ENCODE measurements around the gene FKBP10. TPM values are rescaled to one million over a fixed set of nuclear protein-coding genes. Genes with fewer than 3 reads are reported as not detected.
"Not testable (repeated sequence)": the region's sequence is repeated elsewhere in the genome, so short reads cannot be mapped to it uniquely, and the experiment has no call there.

Gene FKBP10
- total RNA-seq, 2 experiments from 2014 or later, result 1.3 TPM

GRCh38 chr17:41823580-41823979 lies 10.8 kb downstream of the FKBP10 start:
- CTCF ChIA-PET, result no interaction called here
- no peak overlapping the region for H3K4me3 Mint-ChIP-seq
- no peaks in the 10 kb centered on the region for H3K4me1 Mint-ChIP-seq
- H3K27me3 Mint-ChIP-seq, result no peaks in the 10 kb centered on the region
- DNase-seq, result no peak
- no peak for ATAC-seq
- H3K9me3 Mint-ChIP-seq (ENCODE audit: low read depth), result no peaks in the 10 kb centered on the region
- H3K27ac Mint-ChIP-seq, result no peak overlapping the region
- H3K36me3 Mint-ChIP-seq, result no peaks in the 10 kb centered on the region

DNA sequence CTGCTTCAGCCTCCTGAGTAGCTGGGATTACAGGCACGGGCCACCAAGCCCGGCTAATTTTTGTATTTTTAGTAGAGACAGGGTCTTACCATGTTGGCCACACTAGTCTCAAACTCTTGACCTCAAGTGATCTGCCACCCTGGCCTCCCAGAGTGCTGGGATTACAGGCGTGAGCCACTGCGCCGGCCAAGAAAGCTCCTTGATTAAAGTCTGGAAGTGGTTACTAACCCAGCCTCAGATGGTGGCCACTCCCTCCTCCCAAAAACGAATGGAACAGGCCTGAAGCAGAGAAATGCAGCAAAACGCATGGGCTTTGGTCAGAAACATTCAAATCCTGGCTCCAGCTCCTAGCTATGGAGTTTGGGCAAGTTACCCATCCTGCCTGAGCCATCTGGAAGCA lies 11.3 kb downstream of the FKBP10 start:
- Mint-ChIP-seq H3K27me3 (no peaks in the 10 kb centered on the region), H3K4me3 (no peak overlapping the region), H3K4me1 (no peaks in the 10 kb centered on the region), H3K9me3 (ENCODE audit: low read depth) (no peaks in the 10 kb centered on the region), H3K27ac (no peak overlapping the region), H3K36me3 (no peaks in the 10 kb centered on the region)
- ATAC-seq, result no peak
- no peak for DNase-seq
- CTCF ChIA-PET, result no interaction called here

DNA sequence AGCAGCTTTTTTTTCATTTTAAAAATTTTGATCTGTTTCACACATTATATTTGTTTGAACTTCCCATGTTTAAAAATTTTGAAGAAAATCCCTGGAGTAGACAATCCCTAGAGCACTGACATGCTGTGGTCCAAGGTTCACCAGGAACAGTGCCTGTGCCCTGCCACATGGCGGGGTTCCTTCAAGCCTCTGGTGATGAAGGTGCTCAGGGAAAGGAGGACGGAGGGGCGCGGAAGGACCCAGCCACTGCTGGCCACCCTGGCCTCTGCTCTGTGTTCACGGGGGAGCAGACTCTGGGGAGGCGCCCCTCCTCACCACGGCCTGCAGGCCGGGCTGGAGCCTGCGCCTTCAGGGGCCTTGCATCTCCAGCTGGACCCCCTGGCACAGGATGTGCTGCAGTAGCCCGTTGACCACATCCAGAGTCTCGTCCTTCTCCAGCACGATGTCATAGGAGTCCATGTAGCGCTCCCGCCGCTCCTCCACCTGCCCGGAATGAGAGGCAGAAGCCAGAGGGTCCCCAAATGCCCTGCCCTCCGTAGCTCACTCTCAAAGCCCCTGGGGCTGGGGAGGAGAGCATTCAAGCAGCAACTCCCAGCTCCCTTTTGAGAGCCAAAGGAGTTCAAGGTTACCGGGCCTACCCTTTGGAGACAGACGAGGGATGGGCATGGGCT lies 12.5 kb downstream of the FKBP10 start:
- CTCF ChIA-PET, result interaction anchor here (0.6 kb wide), 1 partner anchor 69 kb away, joined by 3 read pairs; no protein-coding TSS in a partner anchor
- no peaks in the 10 kb centered on the region for H3K4me1 Mint-ChIP-seq
- H3K27me3 Mint-ChIP-seq, result no peaks in the 10 kb centered on the region
- H3K4me3 Mint-ChIP-seq, result no peak overlapping the region
- ATAC-seq (no peak), DNase-seq (no peak)
- peaks cover 2% of the 10 kb centered on the region for H3K36me3 Mint-ChIP-seq
- H3K27ac Mint-ChIP-seq, result no peak overlapping the region
- no peaks in the 10 kb centered on the region for H3K9me3 Mint-ChIP-seq (ENCODE audit: low read depth)

DNA sequence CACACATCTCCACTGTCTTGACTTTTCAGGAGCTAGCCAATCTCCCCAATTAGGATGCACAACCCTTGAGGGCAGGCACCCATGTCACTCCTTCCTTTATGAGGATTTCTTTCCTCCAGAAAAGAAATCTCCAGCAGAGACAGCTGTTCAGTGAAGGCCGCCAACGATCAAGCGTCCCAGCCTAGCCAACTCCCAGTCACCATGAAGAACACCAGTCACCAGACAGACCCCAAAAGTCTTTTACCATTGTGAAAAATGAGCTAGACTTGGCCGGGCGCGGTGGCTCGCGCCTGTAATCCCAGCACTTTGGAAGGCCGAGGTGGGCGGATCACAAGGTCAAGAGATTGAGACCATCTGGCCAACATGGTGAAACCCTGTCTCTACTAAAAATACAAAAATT lies 17.2 kb downstream of the FKBP10 start:
- H3K36me3 Mint-ChIP-seq, result peaks cover 16% of the 10 kb centered on the region
- not testable (repeated sequence) for DNase-seq; H3K4me1 Mint-ChIP-seq; H3K27me3 Mint-ChIP-seq; ATAC-seq; H3K4me3 Mint-ChIP-seq; H3K9me3 Mint-ChIP-seq (ENCODE audit: low read depth); H3K27ac Mint-ChIP-seq
- CTCF ChIA-PET, result interaction anchor here (0.8 to 0.9 kb wide), 2 partner anchors 19 to 29 kb away, joined by 3 read pairs; partner anchors contain the start of gene P3H4

DNA sequence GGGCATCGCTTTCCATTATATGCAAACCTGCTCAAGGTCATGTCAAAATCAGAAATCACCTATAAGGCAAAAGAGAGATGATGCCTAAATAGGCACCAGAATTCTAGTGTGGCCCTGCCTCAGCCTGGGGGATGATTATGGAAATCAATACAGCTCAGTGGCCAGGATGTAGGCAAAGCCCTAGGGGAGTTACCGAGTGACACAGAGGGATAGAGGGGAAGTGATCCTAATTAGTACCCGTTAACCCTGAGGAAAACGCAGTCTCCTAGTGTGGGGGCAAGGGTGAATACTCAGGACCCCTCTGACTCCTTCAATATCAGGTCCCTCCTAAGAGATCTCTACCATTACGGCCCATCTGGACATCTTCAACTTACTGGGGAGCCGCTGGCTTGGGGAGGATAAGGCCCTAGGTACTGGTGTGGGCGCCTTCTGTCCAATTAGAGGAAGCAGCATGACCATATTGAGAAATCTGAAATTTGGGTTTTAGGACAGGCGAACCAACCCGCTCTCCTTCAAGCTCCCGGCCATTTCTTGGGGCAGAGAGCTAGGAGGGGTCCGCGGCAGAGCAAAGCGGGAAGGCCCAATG lies 22.5 kb downstream of the FKBP10 start:
- Mint-ChIP-seq H3K9me3 (ENCODE audit: low read depth) (no peaks in the 10 kb centered on the region), H3K27ac (no peak overlapping the region), H3K4me1 (peaks cover 15% of the 10 kb centered on the region), H3K36me3 (peaks cover 14% of the 10 kb centered on the region), H3K27me3 (peaks cover 5% of the 10 kb centered on the region), H3K4me3 (peak overlapping the region; percentile 77)
- ATAC-seq (no peak), DNase-seq (no peak)
- CTCF ChIA-PET, result interaction anchor here (0.8 to 1.5 kb wide), 5 partner anchors 23 to 139 kb away, joined by 3 to 5 read pairs (median 4); partner anchors contain the start of genes KLHL11 and P3H4

DNA sequence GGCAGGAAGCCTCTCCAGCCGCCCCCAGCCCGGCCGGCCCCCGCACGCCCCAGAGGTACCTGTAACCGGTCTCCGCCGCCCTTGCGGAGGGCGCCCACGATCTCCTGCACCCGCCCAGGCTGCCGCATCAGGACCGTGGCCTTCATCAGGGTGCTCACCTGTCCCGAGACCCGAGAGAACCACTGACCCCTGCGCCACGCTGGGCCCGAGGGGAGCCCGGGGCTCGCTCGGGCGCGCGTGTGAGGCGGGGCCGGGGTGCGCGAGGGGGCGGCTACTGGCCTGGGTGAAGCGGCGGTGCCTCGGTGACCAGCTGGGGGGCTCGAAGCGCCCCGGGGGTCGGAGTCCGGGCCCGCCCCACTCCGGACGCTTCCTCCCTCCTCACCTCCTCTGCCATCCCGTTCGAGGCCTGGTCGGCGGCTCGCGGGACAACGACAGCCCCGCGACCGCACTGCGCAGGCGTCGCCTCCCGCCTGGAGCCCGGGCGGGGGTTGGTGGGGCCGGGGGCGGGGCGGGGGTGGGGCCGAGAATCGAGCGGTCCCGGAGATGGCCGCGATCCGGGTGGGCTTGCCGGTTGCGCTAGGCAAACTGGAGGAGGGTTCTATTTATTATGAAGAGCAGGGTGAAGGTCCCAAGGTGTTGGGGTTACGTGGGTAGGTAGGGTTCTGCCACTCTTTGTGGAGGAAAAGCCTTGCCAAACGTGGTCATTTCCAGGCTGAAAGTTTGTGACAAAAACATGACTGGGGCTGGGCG lies 23.2 kb downstream of the FKBP10 start, which contains the start of gene NT5C3B:
NT5C3B (minus strand) TSS at position 433 of the 750 bp plus-strand sequence; CDS start at position 394, 39 bp downstream.
- DNase-seq, result peak; percentile 67
- no peaks in the 10 kb centered on the region for H3K9me3 Mint-ChIP-seq (ENCODE audit: low read depth)
- peaks cover 5% of the 10 kb centered on the region for H3K27me3 Mint-ChIP-seq
- CTCF ChIA-PET, result interaction anchor here (0.9 to 1.5 kb wide), 2 partner anchors 29 to 94 kb away, joined by 3 to 5 read pairs; partner anchors contain the start of genes KLHL11 and ODAD4
- peak within 1 kb of the TSS; percentile 64 for H3K27ac Mint-ChIP-seq
- ATAC-seq, result peak; percentile 91
- peak within 1 kb of the TSS; percentile 77 for H3K4me3 Mint-ChIP-seq
- peaks cover 9% of the 10 kb centered on the region for H3K36me3 Mint-ChIP-seq
- H3K4me1 Mint-ChIP-seq, result peaks cover 15% of the 10 kb centered on the region

GRCh38 chr17:41836550-41837196 lies 23.9 kb downstream of the FKBP10 start:
- CTCF ChIA-PET, result interaction anchor here (0.9 kb wide), 1 partner anchor 93 kb away, joined by 3 read pairs; the partner anchor contains the start of gene ODAD4
- H3K4me1 Mint-ChIP-seq, result peaks cover 15% of the 10 kb centered on the region
- peaks cover 5% of the 10 kb centered on the region for H3K27me3 Mint-ChIP-seq
- peak overlapping the region; percentile 77 for H3K4me3 Mint-ChIP-seq
- H3K27ac Mint-ChIP-seq, result peak overlapping the region; percentile 64
- peaks cover 5% of the 10 kb centered on the region for H3K36me3 Mint-ChIP-seq
- no peaks in the 10 kb centered on the region for H3K9me3 Mint-ChIP-seq (ENCODE audit: low read depth)
- ATAC-seq (no peak), DNase-seq (no peak)

DNA sequence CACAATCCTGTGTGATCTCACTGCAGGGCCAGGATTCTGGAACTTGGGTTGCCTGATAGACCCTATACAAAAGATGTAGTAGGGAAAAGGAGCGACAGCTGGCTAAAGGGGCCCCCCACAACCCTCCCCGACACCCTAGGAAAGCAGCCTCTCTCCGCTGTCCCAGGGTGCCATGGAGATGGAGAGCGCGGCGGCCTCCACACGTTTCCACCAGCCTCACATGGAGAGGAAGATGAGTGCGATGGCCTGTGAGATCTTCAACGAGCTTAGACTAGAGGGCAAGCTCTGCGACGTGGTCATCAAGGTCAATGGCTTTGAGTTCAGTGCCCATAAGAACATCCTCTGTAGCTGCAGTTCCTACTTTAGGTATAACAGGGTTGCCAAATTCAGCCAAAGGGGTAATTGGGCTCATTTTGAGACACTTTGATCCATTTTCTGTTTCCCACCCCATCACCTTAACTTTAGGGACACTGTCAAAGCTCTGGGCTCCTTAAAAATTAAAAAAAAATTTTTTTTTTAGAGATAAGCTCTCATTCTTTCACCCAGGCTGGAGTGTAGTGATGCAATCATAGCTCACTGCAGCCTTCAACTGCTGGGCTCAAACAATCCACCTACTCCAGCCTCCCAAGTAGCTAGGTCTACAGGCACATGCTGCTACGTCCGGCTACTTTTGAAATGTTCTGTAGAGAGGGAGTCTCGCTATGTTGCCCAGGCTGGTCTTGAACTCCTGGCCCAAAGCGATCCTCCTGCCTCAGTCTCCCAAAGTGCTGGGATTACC lies 25.1 kb downstream of the FKBP10 start, which contains the start of gene KLHL10:
KLHL10 (plus strand) TSS at position 65 of the 778 bp plus-strand sequence; CDS start at position 173, 108 bp downstream.
- Mint-ChIP-seq H3K9me3 (ENCODE audit: low read depth) (no peaks in the 10 kb centered on the region), H3K27ac (no peak within 1 kb of the TSS)

GRCh38 chr17:41839448-41839847 lies 26.6 kb downstream of the FKBP10 start:
- not testable (repeated sequence) for H3K9me3 Mint-ChIP-seq (ENCODE audit: low read depth); H3K27ac Mint-ChIP-seq; H3K36me3 Mint-ChIP-seq; DNase-seq; ATAC-seq; H3K27me3 Mint-ChIP-seq; H3K4me3 Mint-ChIP-seq
- CTCF ChIA-PET, result interaction anchor here (1.1 kb wide), 1 partner anchor 17 kb away, joined by 3 read pairs; no protein-coding TSS in a partner anchor
- H3K4me1 Mint-ChIP-seq, result peaks cover 15% of the 10 kb centered on the region

More for the DNA sequence above, 25.1 kb downstream of the FKBP10 start, which contains the start of gene KLHL10:
- no peaks in the 10 kb centered on the region for H3K36me3 Mint-ChIP-seq
- peaks cover 15% of the 10 kb centered on the region for H3K4me1 Mint-ChIP-seq
- CTCF ChIA-PET, result interaction anchor here (0.9 to 1.7 kb wide), 4 partner anchors 27 to 189 kb away, joined by 3 to 4 read pairs (median 4); partner anchors contain the start of gene P3H4
- peaks cover 5% of the 10 kb centered on the region for H3K27me3 Mint-ChIP-seq
- peak within 1 kb of the TSS; percentile 77 for H3K4me3 Mint-ChIP-seq
- no peak for DNase-seq
- no peak for ATAC-seq

DNA sequence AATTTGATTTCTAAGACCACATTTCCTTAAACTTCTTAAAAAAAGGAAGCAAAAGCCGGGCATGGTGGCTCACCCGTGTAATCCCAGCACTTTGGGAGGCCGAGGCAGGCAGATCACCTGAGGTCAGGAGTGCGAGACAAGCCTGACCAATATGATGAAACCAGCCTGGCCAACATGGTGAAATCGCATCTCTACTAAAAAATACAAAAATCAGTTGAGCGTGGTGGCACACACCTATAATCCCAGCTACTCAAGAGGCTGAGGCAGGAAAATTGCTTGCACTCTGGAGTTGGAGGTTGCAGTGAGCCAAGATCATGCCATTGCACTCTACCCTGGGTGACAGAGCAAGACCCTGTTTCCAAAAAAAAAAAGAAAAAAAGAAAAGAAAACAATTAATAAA lies 28.0 kb downstream of the FKBP10 start:
- not testable (repeated sequence) for H3K36me3 Mint-ChIP-seq; H3K27me3 Mint-ChIP-seq; H3K9me3 Mint-ChIP-seq (ENCODE audit: low read depth); H3K4me3 Mint-ChIP-seq; H3K4me1 Mint-ChIP-seq; ATAC-seq; DNase-seq; H3K27ac Mint-ChIP-seq
- CTCF ChIA-PET, result interaction anchor here (1.6 kb wide), 1 partner anchor 13 kb away, joined by 3 read pairs; no protein-coding TSS in a partner anchor

- ATAC-seq (no peak), DNase-seq (no peak)
- Mint-ChIP-seq H3K36me3 (peaks cover 2% of the 10 kb centered on the region), H3K27ac (no peak overlapping the region), H3K9me3 (ENCODE audit: low read depth) (no peaks in the 10 kb centered on the region), H3K4me1 (no peaks in the 10 kb centered on the region), H3K4me3 (no peak overlapping the region), H3K27me3 (no peaks in the 10 kb centered on the region)
- CTCF ChIA-PET, result no interaction called here
Observed at GRCh38 chr17:41844971-41845370, 32.2 kb downstream of the FKBP10 start.

GRCh38 chr17:41848788-41849187 lies 36.0 kb downstream of the FKBP10 start:
- CTCF ChIA-PET, result interaction anchor here (1.1 to 1.2 kb wide), 2 partner anchors 13 to 16 kb away, joined by 4 read pairs; partner anchors contain the start of gene KLHL11
- Mint-ChIP-seq H3K36me3 (peaks cover 8% of the 10 kb centered on the region), H3K9me3 (ENCODE audit: low read depth) (no peaks in the 10 kb centered on the region), H3K4me3 (no peak overlapping the region), H3K4me1 (peaks cover 7% of the 10 kb centered on the region), H3K27ac (no peak overlapping the region), H3K27me3 (no peaks in the 10 kb centered on the region)
- DNase-seq (no peak), ATAC-seq (no peak)
